GM12874 (cell line): ENCODE measurements around the gene NOTCH1.

Experiments
- TF ChIP-seq, protein P1 (sequence below): IDR thresholded peaks from 2 replicates; pipeline ENCODE4 v1.5.1; 2011; ENCODE audit warnings: low read depth, mild to moderate bottlenecking, control low read depth, low read length, moderate library complexity; ENCODE audit not compliant: insufficient read depth

Gene NOTCH1

DNA sequence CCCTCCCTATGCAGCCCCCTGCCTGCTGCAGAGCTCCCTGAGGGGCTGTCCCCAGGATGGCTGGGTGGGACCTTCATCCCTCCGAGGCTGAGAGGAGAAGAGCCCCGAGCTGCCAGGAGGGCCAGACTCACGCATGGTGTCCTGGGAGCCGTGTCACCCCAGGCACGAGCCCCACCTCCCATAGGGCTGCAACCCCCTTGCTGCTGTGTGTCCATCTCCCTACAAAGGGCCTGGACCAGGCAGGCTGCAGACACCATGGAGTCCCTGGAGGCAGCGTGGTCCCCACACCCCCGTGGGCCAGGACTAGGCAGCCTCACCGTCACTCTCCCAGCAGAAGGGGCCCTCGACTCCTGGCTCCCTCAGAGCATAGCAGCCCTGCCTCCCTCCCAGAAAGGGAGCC is 51.8 kb downstream of the NOTCH1 start:
- TF ChIP-seq, protein P1, sequence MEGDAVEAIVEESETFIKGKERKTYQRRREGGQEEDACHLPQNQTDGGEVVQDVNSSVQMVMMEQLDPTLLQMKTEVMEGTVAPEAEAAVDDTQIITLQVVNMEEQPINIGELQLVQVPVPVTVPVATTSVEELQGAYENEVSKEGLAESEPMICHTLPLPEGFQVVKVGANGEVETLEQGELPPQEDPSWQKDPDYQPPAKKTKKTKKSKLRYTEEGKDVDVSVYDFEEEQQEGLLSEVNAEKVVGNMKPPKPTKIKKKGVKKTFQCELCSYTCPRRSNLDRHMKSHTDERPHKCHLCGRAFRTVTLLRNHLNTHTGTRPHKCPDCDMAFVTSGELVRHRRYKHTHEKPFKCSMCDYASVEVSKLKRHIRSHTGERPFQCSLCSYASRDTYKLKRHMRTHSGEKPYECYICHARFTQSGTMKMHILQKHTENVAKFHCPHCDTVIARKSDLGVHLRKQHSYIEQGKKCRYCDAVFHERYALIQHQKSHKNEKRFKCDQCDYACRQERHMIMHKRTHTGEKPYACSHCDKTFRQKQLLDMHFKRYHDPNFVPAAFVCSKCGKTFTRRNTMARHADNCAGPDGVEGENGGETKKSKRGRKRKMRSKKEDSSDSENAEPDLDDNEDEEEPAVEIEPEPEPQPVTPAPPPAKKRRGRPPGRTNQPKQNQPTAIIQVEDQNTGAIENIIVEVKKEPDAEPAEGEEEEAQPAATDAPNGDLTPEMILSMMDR: no peak

GRCh38 chr9:136493567-136493971 is 52.3 kb downstream of the NOTCH1 start:
- TF ChIP-seq, protein P1: no peak

DNA sequence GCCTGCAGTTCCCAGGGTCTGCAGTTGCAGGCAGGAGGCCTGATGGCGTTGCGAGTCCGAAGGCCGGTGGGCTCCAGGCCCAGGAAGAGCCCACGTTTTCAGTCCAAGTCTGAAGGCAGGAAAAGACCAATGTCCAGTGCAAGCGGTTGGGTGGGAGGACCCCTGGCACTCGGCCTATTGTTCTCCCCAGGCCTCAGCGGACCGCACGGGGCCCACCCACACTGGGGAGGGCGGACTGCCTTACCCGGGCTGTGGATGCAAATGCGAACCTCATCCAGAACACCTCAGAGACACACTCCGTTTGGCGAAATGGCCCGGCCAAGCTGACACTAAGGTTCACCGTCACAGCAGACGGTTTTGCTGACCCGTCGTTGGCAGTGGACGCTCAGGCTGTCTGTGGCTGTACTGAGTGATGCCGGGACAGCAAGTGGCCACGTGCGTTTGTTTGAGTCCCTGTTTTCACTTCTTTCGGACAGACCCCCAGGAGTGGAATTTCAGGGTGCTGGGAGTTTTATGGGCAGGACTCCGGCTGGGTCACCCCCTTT is 52.8 kb downstream of the NOTCH1 start:
- TF ChIP-seq, protein P1: no peak

- TF ChIP-seq, protein P1: no peak
These were observed 56.1 kb downstream of the NOTCH1 start for GRCh38 chr9:136489731-136490130.

DNA sequence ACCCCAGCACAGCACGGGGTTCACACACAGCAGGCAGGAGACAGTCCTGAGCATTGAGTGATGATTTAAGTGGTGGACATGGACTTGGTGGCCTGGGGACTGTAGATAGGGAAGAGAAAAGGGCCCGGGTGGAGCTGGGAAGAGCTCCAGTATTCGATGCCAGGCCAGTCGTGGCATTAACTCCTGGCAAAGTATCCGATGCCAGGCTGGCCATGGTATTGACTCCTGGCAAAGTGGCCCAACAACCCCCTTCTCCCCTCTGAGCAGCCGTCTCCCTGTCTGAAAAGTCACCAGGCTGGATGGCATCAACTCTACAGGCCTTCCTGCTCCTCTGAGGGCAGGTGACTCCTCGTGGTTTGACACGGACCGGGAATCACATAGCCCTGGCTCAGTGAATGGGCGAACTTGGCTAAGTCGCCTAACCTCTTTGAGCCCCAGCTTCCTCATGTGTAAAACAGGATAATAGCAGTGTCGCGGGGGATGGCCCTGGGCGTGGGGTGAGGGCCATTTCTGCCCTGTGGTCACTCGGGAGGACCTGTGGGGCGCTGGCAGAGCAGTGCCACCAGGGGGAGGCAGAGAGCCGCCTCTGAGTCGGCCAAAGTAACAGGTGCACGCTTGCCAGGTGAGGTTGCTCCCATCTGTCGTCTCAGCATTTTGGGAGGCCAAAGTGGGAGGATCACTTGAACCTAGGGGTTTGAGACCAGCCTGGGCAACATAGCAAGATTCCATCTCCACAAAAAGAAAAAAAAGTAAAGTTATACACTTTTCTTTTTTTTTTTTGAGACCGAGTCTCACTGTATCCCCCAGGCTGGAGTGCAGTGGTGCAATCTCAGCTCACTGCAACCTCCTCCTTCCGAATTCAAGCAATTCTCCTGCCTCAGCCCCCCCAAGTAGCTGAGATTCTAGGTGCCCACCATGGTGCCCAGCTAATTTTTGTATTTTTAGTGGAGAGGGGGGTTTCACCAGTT is 57.3 kb downstream of the NOTCH1 start:
- TF ChIP-seq, protein P1: peak; percentile 96

DNA sequence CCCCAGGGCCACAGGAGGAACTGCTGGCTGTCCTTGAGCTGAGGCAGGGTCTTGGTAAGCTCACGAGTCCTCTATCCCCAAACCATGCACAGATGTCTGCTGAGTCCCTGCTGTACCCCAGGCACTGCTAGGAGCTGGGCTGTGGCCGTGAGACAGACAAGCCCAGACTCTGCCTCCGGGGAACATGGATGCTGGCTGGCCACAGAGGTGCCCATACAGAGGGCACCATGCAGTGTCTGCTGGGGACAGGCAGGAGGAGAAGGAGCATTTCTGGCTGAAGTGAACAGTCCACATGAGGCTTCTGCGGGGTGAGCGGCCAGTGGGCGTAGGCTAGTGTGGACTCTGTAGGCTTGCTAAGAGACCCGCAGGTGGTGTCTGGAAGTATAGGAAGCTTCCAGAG is 58.2 kb downstream of the NOTCH1 start:
- TF ChIP-seq, protein P1: no peak

DNA sequence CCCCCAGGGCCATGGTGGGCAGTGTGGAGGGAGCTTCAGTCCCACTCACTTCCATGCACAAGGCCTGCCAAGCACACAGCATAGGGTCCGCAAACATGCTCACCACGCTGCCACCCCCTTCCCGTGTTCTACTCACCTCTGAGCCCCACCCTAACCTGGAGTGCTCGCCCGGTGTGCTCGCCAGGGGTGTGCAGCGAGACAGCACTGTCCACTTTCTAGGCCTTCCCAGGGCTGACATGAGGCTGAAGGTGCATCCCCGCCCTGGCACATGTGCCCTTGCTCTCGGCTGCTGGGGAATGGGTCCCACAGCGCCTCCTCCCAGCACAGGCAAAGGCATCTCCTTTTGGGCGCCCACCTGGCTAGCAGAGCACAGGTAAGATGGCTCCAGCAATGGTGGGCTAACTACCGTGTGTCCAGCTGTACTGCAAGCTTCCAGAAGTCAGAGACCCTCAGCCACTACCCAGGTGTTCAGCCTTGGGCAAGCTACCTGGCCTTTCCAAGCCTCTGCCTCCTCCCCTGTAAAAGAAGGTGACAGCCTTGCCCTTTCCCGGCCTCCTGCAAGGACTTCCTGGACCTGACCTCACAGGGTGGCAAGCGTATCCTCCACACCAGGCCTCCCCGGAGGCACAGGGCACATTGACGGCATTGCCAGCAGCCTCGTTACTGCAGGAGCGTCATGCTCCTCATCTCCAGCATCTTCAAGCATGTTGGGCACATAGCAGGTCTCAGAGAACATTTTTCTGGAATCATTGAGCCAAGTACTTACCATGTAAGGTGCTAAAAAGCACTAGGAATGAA is 58.8 kb downstream of the NOTCH1 start:
- TF ChIP-seq, protein P1: no peak
